ENCODE data around the gene KIF26A. TPM values are rescaled to one million over a fixed set of nuclear protein-coding genes. Genes with fewer than 3 reads are reported as not detected.

Gene KIF26A
- total and polyA plus RNA-seq, 2 of the 13 experiments (the other 11 are each of a cell fraction or from before 2014, with no cell fraction given): not detected

DNA sequence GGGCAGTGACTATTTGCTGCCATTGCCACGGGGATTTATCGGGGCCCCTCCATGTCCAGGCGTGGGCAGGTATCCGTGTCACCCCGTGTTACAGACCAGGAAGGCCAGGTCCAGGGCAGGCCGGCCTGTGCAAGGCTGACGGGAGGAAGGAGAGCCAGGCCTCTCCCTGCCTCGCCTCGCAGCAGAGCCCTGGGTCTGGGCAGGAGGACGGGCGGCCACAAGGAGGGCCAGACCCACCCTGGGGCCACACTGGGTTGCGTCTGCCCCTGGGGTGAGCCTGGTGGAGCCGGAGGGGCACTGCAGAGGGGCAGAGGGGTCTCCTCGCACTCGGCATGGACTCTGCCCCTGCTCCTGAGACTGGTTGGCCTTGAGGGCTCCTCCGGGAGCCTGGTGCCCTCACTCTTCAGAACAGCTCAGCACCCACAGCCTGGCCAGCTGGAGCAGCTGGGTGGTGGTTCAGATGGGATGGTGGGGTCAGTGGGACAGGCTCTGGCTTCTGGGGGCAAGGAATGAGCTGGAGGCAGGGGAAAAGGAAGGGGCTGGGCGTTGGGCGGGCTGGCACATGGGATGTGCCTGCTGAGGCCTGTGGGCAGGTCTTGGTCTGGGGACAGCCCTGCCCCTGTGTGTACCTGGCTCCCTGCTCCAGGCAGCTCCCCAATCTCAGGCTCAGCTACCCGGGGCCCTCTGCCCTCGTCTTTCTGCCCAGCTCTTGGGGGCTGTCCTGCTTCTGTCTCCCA, 53.9 kb downstream of the KIF26A start:
- ChIA-PET CTCF (ENCODE audit: low intra/inter-chr PET ratio, low total read pairs) (no interaction called here), POLR2A (no interaction called here)
- DNase-seq (ENCODE audit: low spot score): no peak
- ATAC-seq: no peak; the same call in 2 of the 3 replicates
- BruUV-seq (replicated peaks): no TSS peak
- H3K4me3 ChIP-seq (replicated peaks in 1 of 3; ENCODE audit: insufficient read depth in 1 of 3, low read depth in 2 of 3, low read length in 3 of 3): no peak overlapping the region
- FAIRE-seq: no peak
- no peaks in the 10 kb centered on the region for H3K79me2 ChIP-seq (ENCODE audit: insufficient read depth, low read length)
- no peaks in the 10 kb centered on the region for H3K9me3 ChIP-seq (ENCODE audit: low read length)
- no peak overlapping the region for H3K4me2 ChIP-seq (ENCODE audit: low read depth, low read length)
- H3K4me1 ChIP-seq (ENCODE audit: insufficient read depth, low read length): no peaks in the 10 kb centered on the region
- intact Hi-C loops (cut with micrococcal nuclease; ENCODE audit: unreplicated experiment) (no loop called here), in situ Hi-C loops (cut with HindIII; ENCODE audit: extremely low pct_ligation_motif_present, low pct_unique_long_range_greater_than_20kb) (no loop called here)
- H3K27me3 ChIP-seq (ENCODE audit: control insufficient read depth in 1 of 2, insufficient read depth in 2 of 2, low read length in 2 of 2): peaks cover 2 to 14% of the 10 kb centered on the region in 2 experiments; a peak in 4 of 5 replicates
- no peak overlapping the region for H3K9ac ChIP-seq (ENCODE audit: insufficient read depth, low read depth, low read length)
- 0% methylated on average over 2 of the region's 20 CpGs for WGBS (ENCODE audit: low lambda C conversion rate)
- no peak overlapping the region for H2AFZ ChIP-seq (ENCODE audit: low read length)
- no peak overlapping the region for H3K27ac ChIP-seq (ENCODE audit: extremely low read length, insufficient read depth, low read length)
- H4K20me1 ChIP-seq (ENCODE audit: insufficient read depth, low read length): no peaks in the 10 kb centered on the region
- no peaks in the 10 kb centered on the region for H3K36me3 ChIP-seq (replicated peaks in 1 of 2; ENCODE audit: control insufficient read depth in 1 of 2, insufficient read depth in 2 of 2, low read length in 2 of 2)
- TF ChIP-seq ZNF800 (CRISPR knock-in tag; IDR thresholded peaks at IDR 0.05) (no peak), ZNF709 (CRISPR knock-in tag; IDR thresholded peaks at IDR 0.05) (no peak), JARID2 (CRISPR knock-in tag; IDR thresholded peaks at IDR 0.05; ENCODE audit: insufficient replicate concordance) (no peak), ZNF710 (CRISPR knock-in tag; IDR thresholded peaks at IDR 0.05; ENCODE audit: borderline replicate concordance) (no peak), HINFP (CRISPR knock-in tag; IDR thresholded peaks at IDR 0.05; ENCODE audit: low read depth) (no peak), ZNF652 (CRISPR knock-in tag; IDR thresholded peaks at IDR 0.05; ENCODE audit: borderline replicate concordance, low read depth) (no peak), ZNF850 (CRISPR knock-in tag; conservative IDR thresholded peaks at IDR 0.05) (no peak), PRDM4 (CRISPR knock-in tag; IDR thresholded peaks at IDR 0.05; ENCODE audit: borderline replicate concordance) (no peak), HNRNPUL1 (IDR thresholded peaks at IDR 0.05; ENCODE audit: low read depth, low read length) (no peak), RCOR2 (CRISPR knock-in tag; IDR thresholded peaks at IDR 0.05) (no peak), ZNF773 (CRISPR knock-in tag; IDR thresholded peaks at IDR 0.05; ENCODE audit: borderline replicate concordance) (no peak)
- TF ChIP-seq, protein P1, sequence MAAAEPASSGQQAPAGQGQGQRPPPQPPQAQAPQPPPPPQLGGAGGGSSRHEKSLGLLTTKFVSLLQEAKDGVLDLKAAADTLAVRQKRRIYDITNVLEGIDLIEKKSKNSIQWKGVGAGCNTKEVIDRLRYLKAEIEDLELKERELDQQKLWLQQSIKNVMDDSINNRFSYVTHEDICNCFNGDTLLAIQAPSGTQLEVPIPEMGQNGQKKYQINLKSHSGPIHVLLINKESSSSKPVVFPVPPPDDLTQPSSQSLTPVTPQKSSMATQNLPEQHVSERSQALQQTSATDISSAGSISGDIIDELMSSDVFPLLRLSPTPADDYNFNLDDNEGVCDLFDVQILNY (CRISPR knock-in tag; conservative IDR thresholded peaks at IDR 0.05): no peak
- TF ChIP-seq, protein P2, sequence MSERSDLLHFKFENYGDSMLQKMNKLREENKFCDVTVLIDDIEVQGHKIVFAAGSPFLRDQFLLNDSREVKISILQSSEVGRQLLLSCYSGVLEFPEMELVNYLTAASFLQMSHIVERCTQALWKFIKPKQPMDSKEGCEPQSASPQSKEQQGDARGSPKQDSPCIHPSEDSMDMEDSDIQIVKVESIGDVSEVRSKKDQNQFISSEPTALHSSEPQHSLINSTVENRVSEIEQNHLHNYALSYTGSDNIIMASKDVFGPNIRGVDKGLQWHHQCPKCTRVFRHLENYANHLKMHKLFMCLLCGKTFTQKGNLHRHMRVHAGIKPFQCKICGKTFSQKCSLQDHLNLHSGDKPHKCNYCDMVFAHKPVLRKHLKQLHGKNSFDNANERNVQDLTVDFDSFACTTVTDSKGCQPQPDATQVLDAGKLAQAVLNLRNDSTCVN (CRISPR knock-in tag; IDR thresholded peaks at IDR 0.05; ENCODE audit: borderline replicate concordance): no peak

All from HepG2 (cell line).